Sigmoid colon (tissue), 3 donors: ENCODE data around the gene PAH.

Experiments used
- POLR2A ChIP-seq, 2 donors: fragments of 450-650 bp; IDR thresholded peaks; one replicate each; pipeline ENCODE4 v1.6.1; 2016; ENCODE audit warnings: antibody characterized with exemption in 2 of 2, mild to moderate bottlenecking in 2 of 2, moderate library complexity in 2 of 2
- TF ChIP-seq, protein P1 (sequence below), 4 experiments: fragments of 450-650 bp in 3 of 4; fragments of 200-600 bp in 1 of 4; IDR thresholded peaks; one replicate each; pipeline ENCODE4 v1.5.1; 2016 to 2019; ENCODE audit warnings: antibody characterized with exemption in 4 of 4, mild to moderate bottlenecking in 3 of 4, moderate library complexity in 2 of 4

DNA sequence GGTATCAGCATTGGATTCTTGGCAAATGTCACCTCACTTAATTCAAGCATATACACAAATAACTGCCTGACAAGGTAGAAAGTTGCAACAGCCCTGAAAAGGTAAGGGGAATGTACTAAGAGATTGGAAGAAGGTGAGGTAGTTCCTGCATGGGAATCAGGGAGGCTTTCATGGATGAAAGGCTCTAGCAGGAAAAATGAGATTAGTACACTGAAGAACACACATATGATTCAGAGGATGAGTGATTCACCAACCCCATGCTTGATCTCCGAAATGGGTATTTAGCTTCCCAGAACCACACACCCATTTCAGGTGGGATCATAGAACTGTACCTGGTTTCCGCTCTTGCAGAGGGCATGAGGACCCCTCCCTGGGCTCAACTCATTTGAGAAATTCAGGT, 65.8 kb downstream of the PAH start:
- TF ChIP-seq POLR2A (IDR thresholded peaks at IDR 0.05), result no peak
- TF ChIP-seq, protein P1, sequence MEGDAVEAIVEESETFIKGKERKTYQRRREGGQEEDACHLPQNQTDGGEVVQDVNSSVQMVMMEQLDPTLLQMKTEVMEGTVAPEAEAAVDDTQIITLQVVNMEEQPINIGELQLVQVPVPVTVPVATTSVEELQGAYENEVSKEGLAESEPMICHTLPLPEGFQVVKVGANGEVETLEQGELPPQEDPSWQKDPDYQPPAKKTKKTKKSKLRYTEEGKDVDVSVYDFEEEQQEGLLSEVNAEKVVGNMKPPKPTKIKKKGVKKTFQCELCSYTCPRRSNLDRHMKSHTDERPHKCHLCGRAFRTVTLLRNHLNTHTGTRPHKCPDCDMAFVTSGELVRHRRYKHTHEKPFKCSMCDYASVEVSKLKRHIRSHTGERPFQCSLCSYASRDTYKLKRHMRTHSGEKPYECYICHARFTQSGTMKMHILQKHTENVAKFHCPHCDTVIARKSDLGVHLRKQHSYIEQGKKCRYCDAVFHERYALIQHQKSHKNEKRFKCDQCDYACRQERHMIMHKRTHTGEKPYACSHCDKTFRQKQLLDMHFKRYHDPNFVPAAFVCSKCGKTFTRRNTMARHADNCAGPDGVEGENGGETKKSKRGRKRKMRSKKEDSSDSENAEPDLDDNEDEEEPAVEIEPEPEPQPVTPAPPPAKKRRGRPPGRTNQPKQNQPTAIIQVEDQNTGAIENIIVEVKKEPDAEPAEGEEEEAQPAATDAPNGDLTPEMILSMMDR (IDR thresholded peaks at IDR 0.05), result no peak
